ENCODE measurements around the gene OXSR1.
"Not testable (repeated sequence)": the region's sequence is repeated elsewhere in the genome, so short reads cannot be mapped to it uniquely, and the experiment has no call there.

Gene OXSR1

DNA sequence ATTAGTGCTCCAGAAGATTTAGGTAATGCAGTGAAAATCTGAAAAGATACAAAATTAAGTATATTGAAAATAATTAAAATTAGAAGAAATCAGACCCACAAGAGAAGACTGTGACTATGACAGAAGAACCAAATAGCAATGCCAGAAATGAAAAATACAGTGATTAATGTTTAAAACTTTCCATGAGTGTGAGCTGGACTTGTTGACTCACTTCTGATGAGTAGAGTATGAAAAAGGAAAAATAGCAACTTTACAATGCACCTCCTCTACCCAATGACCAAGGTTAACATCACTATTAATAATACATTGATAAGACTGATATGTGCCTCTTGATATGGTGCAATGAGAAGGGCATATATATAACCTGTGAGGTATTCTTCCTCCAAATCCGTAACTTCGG is 60.9 kb downstream of the OXSR1 start:
- no peaks in the 10 kb centered on the region for H3K27me3 ChIP-seq (replicated peaks; ENCODE audit: control insufficient read depth, insufficient read depth, low read length)

DNA sequence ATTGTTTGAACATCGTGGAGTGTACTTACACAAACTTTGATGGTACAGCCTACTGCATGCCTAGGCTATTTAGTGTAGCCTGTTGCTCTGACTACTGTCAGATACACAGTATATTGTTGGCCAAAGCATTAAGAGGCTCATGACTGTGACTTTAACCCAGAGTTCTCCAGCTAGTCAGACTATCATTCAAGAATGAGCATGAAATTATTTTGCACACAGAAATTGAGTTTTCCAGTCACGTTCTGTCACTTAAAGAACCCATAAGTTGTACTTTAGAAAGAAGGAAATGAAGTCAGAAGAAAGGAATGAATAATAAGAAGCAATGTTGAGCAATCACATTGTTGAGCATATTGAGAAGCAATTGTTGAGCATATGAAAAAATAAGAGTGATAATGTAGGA is 62.7 kb downstream of the OXSR1 start:
- no peak for DNase-seq (ENCODE audit: extremely low read depth, insufficient read length)
- Histone ChIP-seq H3K27me3 (replicated peaks; ENCODE audit: control insufficient read depth, insufficient read depth, low read length) (no peaks in the 10 kb centered on the region), H3K4me3 (replicated peaks; ENCODE audit: low read depth, low read length) (no peak overlapping the region), H3K36me3 (ENCODE audit: control insufficient read depth, insufficient read depth, low read length) (peaks cover 2% of the 10 kb centered on the region)
- TF ChIP-seq CTCF (IDR thresholded peaks at IDR 0.05; ENCODE audit: insufficient read depth, low read length, poor library complexity, severe bottlenecking): no peak

More for the DNA sequence above, 60.9 kb downstream of the OXSR1 start:
- no peak for TF ChIP-seq CTCF (IDR thresholded peaks at IDR 0.05; ENCODE audit: insufficient read depth, low read length, poor library complexity, severe bottlenecking)
- H3K36me3 ChIP-seq (ENCODE audit: control insufficient read depth, insufficient read depth, low read length): peaks cover 5% of the 10 kb centered on the region
- DNase-seq (ENCODE audit: extremely low read depth, insufficient read length): no peak
- no peak overlapping the region for H3K4me3 ChIP-seq (replicated peaks; ENCODE audit: low read depth, low read length)

- no peak overlapping the region for H3K4me3 ChIP-seq (replicated peaks; ENCODE audit: low read depth, low read length)
- no peak for TF ChIP-seq CTCF (IDR thresholded peaks at IDR 0.05; ENCODE audit: insufficient read depth, low read length, poor library complexity, severe bottlenecking)
- peaks cover 2% of the 10 kb centered on the region for H3K36me3 ChIP-seq (ENCODE audit: control insufficient read depth, insufficient read depth, low read length)
- DNase-seq (ENCODE audit: extremely low read depth, insufficient read length): no peak
- H3K27me3 ChIP-seq (replicated peaks; ENCODE audit: control insufficient read depth, insufficient read depth, low read length): no peaks in the 10 kb centered on the region
These were observed 63.7 kb downstream of the OXSR1 start for GRCh38 chr3:38229036-38229435.

DNA sequence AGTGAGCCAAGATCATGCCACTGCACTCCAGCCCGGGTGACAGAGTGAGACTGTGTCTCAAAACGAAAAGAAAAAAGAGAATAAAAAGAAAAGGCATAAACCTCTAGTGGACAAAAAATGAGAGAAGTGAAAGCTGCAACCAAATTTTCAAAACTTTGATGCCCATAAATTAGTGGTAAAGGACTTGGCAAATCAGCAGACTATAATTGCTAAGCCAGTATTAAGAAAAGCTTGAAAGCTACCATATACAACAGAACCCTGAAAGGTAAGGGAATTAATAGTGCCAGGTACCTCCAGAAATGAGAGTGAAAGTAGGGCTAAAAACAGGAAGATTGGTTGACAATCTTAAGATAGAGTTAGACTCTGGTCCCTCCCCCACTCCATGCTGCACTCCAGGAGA is 67.4 kb downstream of the OXSR1 start:
- no peak for DNase-seq (ENCODE audit: extremely low read depth, insufficient read length)
- H3K4me3 ChIP-seq (replicated peaks; ENCODE audit: low read depth, low read length): no peak overlapping the region
- peaks cover 2% of the 10 kb centered on the region for H3K36me3 ChIP-seq (ENCODE audit: control insufficient read depth, insufficient read depth, low read length)
- no peak for TF ChIP-seq CTCF (IDR thresholded peaks at IDR 0.05; ENCODE audit: insufficient read depth, low read length, poor library complexity, severe bottlenecking)
- no peaks in the 10 kb centered on the region for H3K27me3 ChIP-seq (replicated peaks; ENCODE audit: control insufficient read depth, insufficient read depth, low read length)

GRCh38 chr3:38235466-38235865 is 70.1 kb downstream of the OXSR1 start:
- no peak for TF ChIP-seq CTCF (IDR thresholded peaks at IDR 0.05; ENCODE audit: insufficient read depth, low read length, poor library complexity, severe bottlenecking)
- no peak for DNase-seq (ENCODE audit: extremely low read depth, insufficient read length)
- Histone ChIP-seq H3K4me3 (replicated peaks; ENCODE audit: low read depth, low read length) (no peak overlapping the region), H3K27me3 (replicated peaks; ENCODE audit: control insufficient read depth, insufficient read depth, low read length) (no peaks in the 10 kb centered on the region), H3K36me3 (ENCODE audit: control insufficient read depth, insufficient read depth, low read length) (peaks cover 2% of the 10 kb centered on the region)

DNA sequence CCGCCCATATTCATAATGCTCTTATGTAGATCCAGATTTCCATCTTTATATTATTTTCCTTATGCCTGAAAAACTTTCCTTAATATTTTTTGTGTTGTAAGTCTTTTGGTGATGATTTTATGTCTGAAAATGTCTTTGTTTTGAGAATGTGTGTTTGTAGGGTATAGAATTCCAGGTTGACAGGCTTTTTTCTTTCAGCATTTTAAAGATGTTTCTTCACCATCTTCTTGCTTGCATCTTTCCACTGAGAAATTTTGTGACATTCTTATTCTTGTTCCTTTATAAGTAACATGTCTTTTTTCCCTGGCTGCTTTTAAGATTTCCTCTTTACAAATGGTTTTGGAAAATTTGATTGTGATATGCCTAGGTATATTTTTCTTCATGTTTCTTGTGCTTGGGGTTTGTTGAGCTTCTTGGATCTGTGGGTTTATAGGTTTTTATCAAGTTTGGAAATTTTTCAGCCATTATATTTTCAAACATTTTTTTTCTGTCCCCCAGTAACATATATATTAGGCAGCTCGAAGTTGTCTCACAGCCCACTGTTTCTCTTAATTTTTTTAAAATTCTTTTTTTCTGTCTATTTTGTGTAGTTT is 73.2 kb downstream of the OXSR1 start:
- Histone ChIP-seq H3K27me3 (replicated peaks; ENCODE audit: control insufficient read depth, insufficient read depth, low read length) (no peaks in the 10 kb centered on the region), H3K36me3 (ENCODE audit: control insufficient read depth, insufficient read depth, low read length) (peaks cover 2% of the 10 kb centered on the region), H3K4me3 (replicated peaks; ENCODE audit: low read depth, low read length) (no peak overlapping the region)
- DNase-seq (ENCODE audit: extremely low read depth, insufficient read length): no peak
- no peak for TF ChIP-seq CTCF (IDR thresholded peaks at IDR 0.05; ENCODE audit: insufficient read depth, low read length, poor library complexity, severe bottlenecking)

DNA sequence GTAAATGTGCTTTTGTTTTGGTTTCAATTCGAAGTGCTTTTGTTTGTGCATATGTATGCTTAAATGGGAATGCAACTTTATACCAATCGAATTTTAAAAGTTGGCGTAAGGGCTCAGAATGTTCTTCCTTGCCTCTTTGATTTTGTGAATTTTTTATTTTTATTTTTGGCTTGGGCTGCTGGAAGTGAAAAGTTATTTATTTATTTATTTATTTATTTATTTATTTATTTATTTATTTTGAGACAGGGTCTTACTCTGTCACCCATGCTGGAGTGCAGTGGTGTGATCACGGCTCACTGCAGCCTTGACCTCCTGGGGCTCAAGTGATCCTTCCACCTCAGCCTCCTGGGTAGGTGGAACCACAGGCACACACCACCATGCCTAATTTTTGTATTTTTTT is 77.5 kb downstream of the OXSR1 start:
- H3K27me3 ChIP-seq (replicated peaks; ENCODE audit: control insufficient read depth, insufficient read depth, low read length); H3K36me3 ChIP-seq (ENCODE audit: control insufficient read depth, insufficient read depth, low read length): not testable (repeated sequence)

More for the DNA sequence above, 77.5 kb downstream of the OXSR1 start:
- H3K4me3 ChIP-seq (replicated peaks; ENCODE audit: low read depth, low read length); DNase-seq (ENCODE audit: extremely low read depth, insufficient read length): not testable (repeated sequence)
